GM18508 (cell line): ENCODE measurements around the gene SH3BP1.

Experiments used
- ATAC-seq: cut with Tn5 transposase; IDR thresholded peaks from one replicate; pipeline ENCODE4 v1.9.1; 2021; ENCODE audit warnings: moderate number of reproducible peaks; ENCODE audit not compliant: insufficient read depth, unreplicated experiment

The SH3BP1 gene

GRCh38 chr22:37701141-37701786, 61.8 kb downstream of the SH3BP1 start:
- no peak for ATAC-seq

GRCh38 chr22:37703906-37704305, 64.4 kb downstream of the SH3BP1 start:
- no peak for ATAC-seq

GRCh38 chr22:37704645-37705044, 65.2 kb downstream of the SH3BP1 start:
- ATAC-seq, result no peak

- ATAC-seq, result no peak
Measured at GRCh38 chr22:37705205-37705604, 65.7 kb downstream of the SH3BP1 start.
